CD4-positive, CD25-positive, alpha-beta regulatory T cell (primary cell): ENCODE measurements around the gene CDH23. TPM values are rescaled to one million over a fixed set of nuclear protein-coding genes. Genes with fewer than 3 reads are reported as not detected.
A peak's percentile ranks its signal among the peaks of the same experiment; 100 is the strongest.

Experiments
- ATAC-seq, 2 donors: fragments of 150-1000 bp; cut with Tn5 transposase; one replicate each; pipeline ENCODE4 v1.10.0; 2021; ENCODE audit warnings: low read depth in 2 of 2, moderate number of reproducible peaks in 2 of 2, moderate library complexity in 1 of 2
- DNase-seq, 3 donors: peaks; one replicate each; pipeline versions ENCODE4 v3.0.0 to v3.0.0-alpha.2; 2012 to 2022; ENCODE audit warnings: mixed read lengths in 1 of 3
- H3K27ac ChIP-seq: one replicate; pipeline ENCODE4 v1.7.0; 2013; ENCODE audit warnings: mild to moderate bottlenecking, low read length; ENCODE audit not compliant: insufficient read depth, poor library complexity, severe bottlenecking
- H3K27me3 ChIP-seq: one replicate; pipeline ENCODE4 v1.7.0; 2013; ENCODE audit warnings: low read length; ENCODE audit not compliant: control insufficient read depth, insufficient read depth
- H3K36me3 ChIP-seq: one replicate; pipeline ENCODE4 v1.7.0; 2013; ENCODE audit warnings: mild to moderate bottlenecking, low read length, moderate library complexity; ENCODE audit not compliant: control insufficient read depth, insufficient read depth
- H3K4me1 ChIP-seq: 2 replicates; pipeline ENCODE4 v1.7.0; 2013; ENCODE audit warnings: mild to moderate bottlenecking, low read length; ENCODE audit not compliant: insufficient read depth, control insufficient read depth, poor library complexity, severe bottlenecking
- H3K4me3 ChIP-seq: one replicate; pipeline ENCODE4 v1.7.0; 2013; ENCODE audit warnings: low read depth, mild to moderate bottlenecking, low read length, moderate library complexity
- H3K9me3 ChIP-seq, 2 experiments: 1 replicate in 1 of 2; 2 replicates in 1 of 2; pipeline ENCODE4 v1.7.0; 2013; ENCODE audit warnings: low read length in 2 of 2, mild to moderate bottlenecking in 1 of 2, moderate library complexity in 1 of 2; ENCODE audit not compliant: control insufficient read depth in 2 of 2
- H3K27ac Mint-ChIP-seq, 3 donors: one replicate each; pipeline ENCODE4 v1.8.0; 2020 to 2022; ENCODE audit warnings: mild to moderate bottlenecking in 3 of 3, mixed read lengths in 3 of 3, moderate library complexity in 2 of 3
- H3K27me3 Mint-ChIP-seq: one replicate; pipeline ENCODE4 v1.8.0; 2022; ENCODE audit warnings: mild to moderate bottlenecking, mixed read lengths
- H3K36me3 Mint-ChIP-seq: one replicate; pipeline ENCODE4 v1.8.0; 2020; ENCODE audit warnings: mixed read lengths
- H3K4me1 Mint-ChIP-seq, 4 donors: one replicate each; pipeline ENCODE4 v1.8.0; 2020 to 2022; ENCODE audit warnings: mixed read lengths in 4 of 4, mild to moderate bottlenecking in 1 of 4
- H3K4me3 Mint-ChIP-seq, 4 donors: one replicate each; pipeline ENCODE4 v1.8.0; 2020 to 2022; ENCODE audit warnings: mild to moderate bottlenecking in 4 of 4, mixed read lengths in 4 of 4, moderate library complexity in 3 of 4
- H3K9me3 Mint-ChIP-seq, 7 donors: one replicate each; pipeline ENCODE4 v1.8.0; 2020 to 2022; ENCODE audit warnings: mixed read lengths in 7 of 7, mild to moderate bottlenecking in 3 of 7, moderate library complexity in 2 of 7
- polyA plus RNA-seq, 4 donors: library from polyadenylated mRNA; unstranded; fragments of 300-500 nt; fragmentation: Illumina TruSeq; gene quantifications; one replicate each; pipeline ENCODE4 v1.2.3, GENCODE V29; 2021
- total RNA-seq: library from RNA; stranded (reverse); gene quantifications from one replicate; pipeline ENCODE4 v1.2.3, GENCODE V29; 2022

Gene CDH23
- total and polyA plus RNA-seq, 5 donors from 2014 or later, result 0.17 to 5.6 (median 1.1) TPM

GRCh38 chr10:71394926-71395562 is 1.7 kb upstream of the CDH23 start:
- Histone ChIP-seq H3K9me3 (no peaks in the 10 kb centered on the region), H3K27me3 (peaks cover 31% of the 10 kb centered on the region), H3K36me3 (no peaks in the 10 kb centered on the region), H3K4me1 (peaks cover 4% of the 10 kb centered on the region), H3K27ac (no peak overlapping the region), H3K4me3 (no peak overlapping the region)
- H3K36me3 Mint-ChIP-seq, result no peaks in the 10 kb centered on the region
- H3K27me3 Mint-ChIP-seq, result peaks cover 69% of the 10 kb centered on the region
- peaks cover 0 to 10% (median 0%) of the 10 kb centered on the region in 4 donors for H3K4me1 Mint-ChIP-seq
- no peak overlapping the region for H3K4me3 Mint-ChIP-seq
- DNase-seq (no peak), ATAC-seq (no peak)
- no peak overlapping the region for H3K27ac Mint-ChIP-seq
- H3K9me3 Mint-ChIP-seq, result peaks cover 0 to 3% (median 0%) of the 10 kb centered on the region in 7 donors

DNA sequence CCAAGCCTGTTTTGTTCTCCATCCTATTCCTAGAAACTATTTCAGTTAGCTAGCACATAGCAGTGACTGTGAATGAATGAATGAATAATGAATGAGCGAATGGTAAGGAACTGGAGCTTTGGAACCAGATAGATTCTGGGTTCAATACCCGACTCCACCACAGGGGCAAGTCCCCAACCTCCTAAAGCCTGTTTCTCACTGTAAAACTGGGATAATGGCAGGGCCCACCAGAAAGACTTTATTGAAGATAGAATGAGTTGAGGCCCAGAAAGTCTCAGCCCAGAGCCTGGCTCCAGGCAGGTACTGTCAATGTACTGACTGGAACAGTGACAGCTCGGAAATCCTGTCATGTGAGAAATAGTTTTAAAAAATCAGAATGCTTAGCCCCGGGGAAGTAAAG is 1.1 kb upstream of the CDH23 start:
- DNase-seq (no peak), ATAC-seq (no peak)
- Histone ChIP-seq H3K36me3 (no peaks in the 10 kb centered on the region), H3K27ac (no peak overlapping the region), H3K9me3 (no peaks in the 10 kb centered on the region), H3K27me3 (peaks cover 31% of the 10 kb centered on the region), H3K4me1 (peaks cover 4% of the 10 kb centered on the region), H3K4me3 (no peak overlapping the region)
- Mint-ChIP-seq H3K4me1 (peaks cover 0 to 10% (median 0%) of the 10 kb centered on the region in 4 donors), H3K4me3 (peak overlapping the region in 3 of 4 donors; percentile 26 to 80 (median 66)), H3K27me3 (peaks cover 75% of the 10 kb centered on the region), H3K36me3 (no peaks in the 10 kb centered on the region), H3K9me3 (peaks cover 0 to 3% (median 0%) of the 10 kb centered on the region in 7 donors), H3K27ac (no peak overlapping the region)

- Mint-ChIP-seq H3K4me1 (peaks cover 0 to 10% (median 0%) of the 10 kb centered on the region in 4 donors), H3K36me3 (no peaks in the 10 kb centered on the region), H3K27me3 (peaks cover 77% of the 10 kb centered on the region), H3K27ac (no peak overlapping the region), H3K9me3 (peaks cover 0 to 3% (median 0%) of the 10 kb centered on the region in 7 donors), H3K4me3 (peak overlapping the region in 2 of 4 donors; percentile 66 to 80)
- H3K27me3 ChIP-seq, result peaks cover 31% of the 10 kb centered on the region
- DNase-seq (peak in 2 of 3 donors; percentile 13 to 18), ATAC-seq (peak; percentile 41 to 43)
- no peaks in the 10 kb centered on the region for H3K9me3 ChIP-seq
- H3K4me3 ChIP-seq, result no peak overlapping the region
- H3K4me1 ChIP-seq, result peaks cover 4% of the 10 kb centered on the region
- no peak overlapping the region for H3K27ac ChIP-seq
- H3K36me3 ChIP-seq, result no peaks in the 10 kb centered on the region
Measured at GRCh38 chr10:71396084-71396710, 523 bp upstream of the CDH23 start.

GRCh38 chr10:71397296-71398212 is 834 bp downstream of the CDH23 start:
- Histone ChIP-seq H3K27me3 (peaks cover 28% of the 10 kb centered on the region), H3K27ac (no peak overlapping the region), H3K4me1 (peaks cover 4% of the 10 kb centered on the region), H3K36me3 (no peaks in the 10 kb centered on the region), H3K4me3 (no peak overlapping the region), H3K9me3 (no peaks in the 10 kb centered on the region)
- ATAC-seq (no peak), DNase-seq (no peak)
- H3K4me3 Mint-ChIP-seq, result peak overlapping the region in 2 of 4 donors; percentile 67 to 70
- peaks cover 0 to 3% (median 0%) of the 10 kb centered on the region in 7 donors for H3K9me3 Mint-ChIP-seq
- H3K36me3 Mint-ChIP-seq, result no peaks in the 10 kb centered on the region
- H3K27me3 Mint-ChIP-seq, result peaks cover 67% of the 10 kb centered on the region
- H3K4me1 Mint-ChIP-seq, result peaks cover 0 to 10% (median 0%) of the 10 kb centered on the region in 4 donors
- H3K27ac Mint-ChIP-seq, result no peak overlapping the region

GRCh38 chr10:71398976-71399375 is 2.3 kb downstream of the CDH23 start:
- Mint-ChIP-seq H3K27ac (no peak overlapping the region), H3K9me3 (peaks cover 0 to 3% (median 0%) of the 10 kb centered on the region in 7 donors), H3K36me3 (no peaks in the 10 kb centered on the region), H3K27me3 (peaks cover 58% of the 10 kb centered on the region), H3K4me1 (peaks cover 0 to 10% (median 0%) of the 10 kb centered on the region in 4 donors), H3K4me3 (peak overlapping the region in 1 of 4 donors; percentile 13)
- H3K36me3 ChIP-seq, result no peaks in the 10 kb centered on the region
- H3K9me3 ChIP-seq, result no peaks in the 10 kb centered on the region
- H3K27me3 ChIP-seq, result peaks cover 28% of the 10 kb centered on the region
- DNase-seq, result no peak
- ATAC-seq, result no peak
- H3K27ac ChIP-seq, result no peak overlapping the region
- H3K4me1 ChIP-seq, result peaks cover 4% of the 10 kb centered on the region
- H3K4me3 ChIP-seq, result no peak overlapping the region

DNA sequence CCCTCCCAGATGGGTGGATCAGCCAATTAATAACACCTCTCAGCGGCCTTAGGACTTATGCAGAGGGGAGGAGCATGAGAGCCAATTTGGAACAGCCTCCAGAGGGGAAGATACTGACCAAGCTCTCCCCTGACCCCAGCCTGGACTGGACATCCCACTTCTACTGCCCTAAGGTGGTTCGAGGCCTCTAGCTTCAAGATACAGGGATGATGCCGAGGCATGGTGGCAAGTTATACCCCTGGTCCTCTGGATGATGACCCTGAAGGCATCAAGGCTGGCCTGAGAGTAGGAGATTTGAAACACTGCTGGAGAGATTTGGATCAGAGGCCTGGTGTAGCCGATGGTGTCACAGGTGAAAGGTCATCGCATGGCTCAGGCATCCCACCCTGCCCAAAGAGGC is 3.2 kb downstream of the CDH23 start:
- H3K9me3 Mint-ChIP-seq, result peaks cover 0 to 1% (median 0%) of the 10 kb centered on the region in 7 donors
- H3K27me3 Mint-ChIP-seq, result peaks cover 53% of the 10 kb centered on the region
- no peaks in the 10 kb centered on the region for H3K36me3 ChIP-seq
- H3K4me1 Mint-ChIP-seq, result peaks cover 0 to 10% (median 0%) of the 10 kb centered on the region in 4 donors
- H3K27me3 ChIP-seq, result peaks cover 23% of the 10 kb centered on the region
- H3K27ac ChIP-seq, result no peak overlapping the region
- ATAC-seq, result no peak
- no peak overlapping the region for H3K4me3 Mint-ChIP-seq
- no peak overlapping the region for H3K27ac Mint-ChIP-seq
- H3K9me3 ChIP-seq, result no peaks in the 10 kb centered on the region
- no peak for DNase-seq
- H3K4me1 ChIP-seq, result peaks cover 4% of the 10 kb centered on the region
- H3K36me3 Mint-ChIP-seq, result no peaks in the 10 kb centered on the region
- no peak overlapping the region for H3K4me3 ChIP-seq

GRCh38 chr10:71401056-71401455 is 4.3 kb downstream of the CDH23 start:
- Histone ChIP-seq H3K9me3 (no peaks in the 10 kb centered on the region), H3K27me3 (peaks cover 13% of the 10 kb centered on the region), H3K27ac (no peak overlapping the region), H3K4me1 (peaks cover 4% of the 10 kb centered on the region), H3K4me3 (no peak overlapping the region), H3K36me3 (no peaks in the 10 kb centered on the region)
- no peak overlapping the region for H3K27ac Mint-ChIP-seq
- peaks cover 0 to 1% (median 0%) of the 10 kb centered on the region in 7 donors for H3K9me3 Mint-ChIP-seq
- DNase-seq, result no peak
- H3K4me3 Mint-ChIP-seq, result no peak overlapping the region
- H3K4me1 Mint-ChIP-seq, result peaks cover 0 to 8% (median 0%) of the 10 kb centered on the region in 4 donors
- H3K27me3 Mint-ChIP-seq, result peaks cover 42% of the 10 kb centered on the region
- no peaks in the 10 kb centered on the region for H3K36me3 Mint-ChIP-seq
- no peak for ATAC-seq
